ENCODE results near the gene NPRL2.

The NPRL2 gene

DNA sequence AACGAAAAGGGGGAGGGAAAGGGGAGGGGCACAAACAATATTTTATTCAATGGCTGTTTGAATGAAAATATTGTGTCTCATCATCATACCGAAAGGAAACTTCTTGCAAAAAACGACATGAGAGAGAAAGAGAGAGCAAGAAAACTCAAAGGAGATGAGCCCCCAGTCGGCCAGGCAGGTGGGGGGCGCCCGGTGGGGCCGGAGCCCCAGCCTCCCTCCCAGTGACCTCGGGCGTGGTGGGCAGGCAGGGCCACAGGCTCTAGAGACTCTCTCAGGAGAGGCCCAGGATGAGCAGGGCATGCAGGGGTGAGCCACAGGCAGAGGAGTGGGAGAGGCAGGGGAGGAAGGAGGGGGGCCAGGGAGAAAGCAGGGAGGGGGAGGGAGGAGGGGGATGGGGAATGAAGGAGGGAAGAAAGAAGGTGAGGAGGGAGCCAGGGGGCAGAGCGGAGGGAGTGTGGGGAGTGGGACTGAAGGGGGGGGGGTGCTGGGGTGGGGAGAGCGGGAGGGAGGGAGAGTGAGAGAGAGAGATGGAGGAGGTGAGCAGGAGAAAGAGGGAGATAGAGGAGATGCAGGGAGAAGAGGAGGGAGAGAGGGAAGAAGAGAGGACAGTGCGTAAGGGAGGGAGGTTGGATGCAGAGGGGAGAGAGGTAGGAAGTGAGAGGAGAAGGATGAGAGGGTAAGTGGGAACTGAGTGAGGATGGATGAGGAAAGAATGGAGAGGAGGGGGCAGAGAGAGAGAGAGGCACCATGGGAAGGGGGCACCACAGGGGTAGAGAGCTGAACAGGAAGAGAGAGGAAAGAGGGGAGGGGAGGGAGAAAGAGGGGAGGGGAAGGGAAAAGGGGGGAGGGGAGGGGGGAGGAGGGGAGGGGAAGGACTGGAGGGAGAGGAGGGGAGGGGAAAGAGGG is 22.8 kb upstream of the NPRL2 start:
- no peak for DNase-seq

DNA sequence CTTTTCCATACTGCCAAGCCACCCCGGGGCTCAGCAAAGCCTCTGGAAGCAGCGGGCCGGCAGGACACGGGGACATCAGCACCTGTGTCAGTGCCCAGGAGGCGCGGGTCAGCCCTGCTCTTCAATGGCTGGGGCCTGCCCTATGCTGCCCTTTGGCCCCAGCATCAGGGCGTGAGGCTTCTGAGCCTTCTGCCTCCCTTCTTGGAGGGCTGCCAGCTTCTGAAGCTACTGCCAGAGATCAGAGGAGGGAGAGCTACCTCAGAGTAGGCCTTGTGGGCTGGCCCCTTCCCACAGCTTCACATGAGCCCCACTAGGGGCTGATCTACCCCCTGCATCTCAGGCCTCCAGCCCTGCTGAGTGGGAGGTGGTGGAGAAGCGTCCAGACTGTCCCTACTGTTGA is 21.8 kb upstream of the NPRL2 start:
- DNase-seq, result peak; percentile 78

GRCh38 chr3:50371133-50371685 is 20.6 kb upstream of the NPRL2 start:
- DNase-seq, result no peak

- DNase-seq, result peak; percentile 70
These were observed 20.0 kb upstream of the NPRL2 start for GRCh38 chr3:50370594-50370993.

GRCh38 chr3:50369012-50369670 is 18.6 kb upstream of the NPRL2 start:
- no peak for DNase-seq

- DNase-seq, result no peak
These were observed 15.3 kb upstream of the NPRL2 start for GRCh38 chr3:50365842-50366220.

- DNase-seq, result peak; percentile 85
These were observed 14.7 kb upstream of the NPRL2 start for GRCh38 chr3:50365080-50365841.

DNA sequence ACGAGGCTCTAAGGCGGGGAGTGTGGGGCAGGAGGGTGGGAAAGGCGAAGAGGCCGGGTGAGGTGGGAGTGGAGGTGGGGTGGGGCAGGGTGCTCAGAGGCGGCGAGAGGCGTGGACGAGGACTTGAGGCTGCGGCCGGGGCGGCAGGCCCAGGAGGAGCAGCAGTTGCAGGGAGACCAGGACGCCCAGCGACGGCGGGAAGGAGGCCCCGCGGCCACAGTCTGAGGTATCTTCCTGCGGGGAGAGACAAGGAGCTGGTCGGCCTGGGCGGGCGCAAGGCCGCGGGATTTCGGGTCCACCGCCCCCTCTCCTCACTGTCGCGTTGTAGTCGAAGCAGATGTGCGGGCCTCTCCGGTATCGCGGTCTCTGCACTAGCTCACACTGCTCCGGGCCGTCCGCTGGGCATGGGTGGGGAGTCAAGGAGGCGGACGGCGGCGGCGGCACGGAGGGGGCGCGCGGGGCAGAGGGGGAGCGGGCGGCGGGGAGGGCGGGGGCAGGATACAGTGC is 14.1 kb upstream of the NPRL2 start:
- DNase-seq, result no peak

- no peak for DNase-seq
These were observed 9.2 kb upstream of the NPRL2 start for GRCh38 chr3:50359760-50360110.

- peak; percentile 99 for DNase-seq
These were observed 8.6 kb upstream of the NPRL2 start, which contains the start of gene TMEM115 for GRCh38 chr3:50358911-50359759. Gene TMEM115 (minus strand): TSS chr3:50359521. CDS start chr3:50359063, 458 bp downstream.

DNA sequence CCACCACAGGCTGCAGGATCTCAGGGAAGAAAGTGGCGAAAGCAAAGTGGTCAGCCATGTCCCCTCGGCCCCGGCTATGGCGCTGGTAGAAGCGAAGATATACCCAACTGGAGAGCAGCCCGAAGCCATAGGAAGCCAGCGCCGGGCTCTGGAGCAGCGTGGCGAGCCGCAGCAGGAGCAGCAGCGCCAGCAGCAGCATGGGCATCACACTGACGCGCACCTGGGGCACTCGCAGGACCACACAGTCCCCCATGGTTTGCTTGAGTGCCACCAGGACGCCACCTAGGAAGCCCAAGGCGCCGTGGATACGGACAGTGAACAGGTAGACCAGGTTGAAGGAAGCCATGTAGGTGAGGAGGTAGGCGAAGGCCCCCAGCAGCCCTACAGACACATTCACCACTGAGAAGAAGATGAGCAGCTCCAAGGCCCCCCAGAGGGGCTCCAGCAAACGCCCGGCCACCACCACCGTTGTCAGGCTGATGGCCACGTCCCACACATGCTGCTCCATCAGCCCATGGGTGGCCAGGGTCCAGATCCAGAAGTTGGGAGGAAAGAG is 7.9 kb upstream of the NPRL2 start:
- no peak for DNase-seq

DNA sequence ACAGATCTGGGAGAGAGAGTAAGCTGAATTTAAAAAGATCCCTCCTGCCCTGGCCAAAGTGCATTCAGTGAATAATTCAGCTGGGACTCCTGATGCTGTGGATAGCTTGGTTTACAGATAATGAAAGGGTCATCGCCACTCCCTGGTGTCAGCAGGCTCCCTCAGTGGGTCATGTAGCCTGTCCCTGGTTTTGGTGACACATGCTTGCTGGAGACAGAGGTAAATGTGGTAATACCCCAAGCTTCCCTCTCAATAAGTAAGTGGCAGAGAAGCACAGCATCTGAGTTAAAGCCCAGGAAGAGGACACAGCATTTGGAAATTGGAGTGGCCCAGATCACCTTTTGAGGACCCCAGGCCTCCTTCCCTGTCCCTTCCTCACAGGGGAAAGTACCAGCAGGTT is 6.9 kb upstream of the NPRL2 start:
- no peak for DNase-seq

DNA sequence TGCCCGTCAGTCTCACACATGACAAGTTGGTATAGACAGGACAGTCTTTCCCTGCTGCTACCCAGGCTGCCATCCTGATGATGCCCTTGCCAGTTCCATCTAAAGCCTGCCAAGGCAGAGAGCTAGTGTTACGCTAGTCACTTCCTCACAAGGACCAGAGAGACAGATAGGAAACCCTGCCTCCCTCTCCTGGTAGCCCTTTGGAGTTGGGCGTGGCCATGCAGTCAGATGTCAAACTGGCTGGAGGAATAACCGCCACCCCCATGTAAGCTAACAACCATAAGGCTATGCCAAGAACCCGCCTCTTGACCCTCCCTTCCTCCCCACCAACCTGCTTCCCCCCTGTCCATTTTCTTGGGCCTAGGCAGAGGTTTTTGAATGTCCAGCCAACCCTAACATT is 6.0 kb upstream of the NPRL2 start:
- DNase-seq, result peak; percentile 88

GRCh38 chr3:50355829-50356552 is 5.4 kb upstream of the NPRL2 start:
- DNase-seq, result no peak

DNA sequence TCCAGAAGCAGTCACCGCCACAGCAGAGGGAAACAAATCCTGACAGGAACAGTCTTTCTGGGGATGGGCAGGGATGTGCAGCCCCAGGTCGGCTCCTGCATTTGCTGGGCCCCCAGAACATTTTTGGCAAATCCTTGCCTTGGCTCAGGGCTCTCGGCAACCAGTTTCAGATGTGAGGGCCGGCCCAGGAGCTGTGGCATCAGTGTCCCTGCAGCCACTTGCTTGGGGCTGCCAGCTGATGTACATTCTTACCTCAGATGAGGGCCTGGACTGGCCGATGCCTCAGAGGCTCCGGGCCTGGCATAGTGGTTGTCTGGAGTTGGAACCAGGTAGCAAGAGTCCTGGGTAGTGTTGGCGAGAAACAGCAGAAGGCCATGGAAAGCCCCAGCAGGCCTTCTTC is 4.3 kb upstream of the NPRL2 start:
- DNase-seq, result no peak

DNA sequence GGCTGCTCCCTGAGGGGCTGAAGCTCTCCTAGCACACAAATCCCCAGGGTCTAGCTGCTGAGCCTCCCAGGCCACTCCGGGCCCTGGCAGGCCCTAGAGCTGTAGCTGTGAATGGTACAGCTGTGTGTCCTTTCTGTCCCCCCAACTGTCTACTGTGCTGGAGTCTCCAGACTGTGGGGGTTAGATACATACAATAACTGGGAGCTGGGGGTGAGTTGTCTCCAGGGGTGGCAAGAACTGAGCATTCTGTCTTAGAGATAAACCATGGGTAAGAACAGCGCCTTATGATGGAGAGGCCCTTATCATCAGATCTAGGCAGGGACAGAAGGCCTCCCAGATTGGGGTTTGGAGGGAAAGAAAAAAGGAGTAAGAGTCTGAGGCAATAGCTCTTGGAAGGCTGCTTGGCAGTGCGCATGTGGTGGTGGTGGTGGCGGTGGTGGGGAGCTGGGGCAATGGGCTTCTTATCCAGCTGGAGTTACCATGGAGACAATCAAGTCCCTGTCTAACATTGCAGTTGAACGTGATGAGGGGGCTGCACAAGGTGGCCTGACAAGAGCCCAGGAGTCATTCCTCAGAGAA is 3.7 kb upstream of the NPRL2 start:
- peak; percentile 84 for DNase-seq

- DNase-seq, result no peak
These were observed 2.9 kb upstream of the NPRL2 start for GRCh38 chr3:50353245-50354004.

DNA sequence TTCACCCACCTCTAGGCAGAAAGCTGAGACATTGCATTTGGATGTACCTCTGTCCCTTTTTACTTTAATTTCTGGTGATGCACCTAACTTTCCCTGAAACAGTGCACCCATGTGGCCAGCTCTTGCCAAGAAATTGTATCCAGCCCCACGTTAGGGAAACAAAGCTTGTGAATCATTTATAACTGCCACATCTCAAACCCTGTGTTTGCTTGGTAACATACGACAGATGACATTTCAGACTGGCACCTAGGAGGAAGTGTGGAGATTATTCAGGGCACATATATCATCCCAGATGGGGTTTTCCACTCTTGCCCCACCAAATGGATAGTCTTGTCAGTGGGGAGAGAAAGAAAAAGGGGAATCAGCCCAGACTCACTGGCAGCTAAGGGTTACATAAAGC is 2.2 kb upstream of the NPRL2 start:
- DNase-seq, result peak; percentile 69

- DNase-seq, result no peak
These were observed 735 bp upstream of the NPRL2 start for GRCh38 chr3:50351323-50351697.

- DNase-seq, result no peak
These were observed 405 bp downstream of the NPRL2 start for GRCh38 chr3:50350213-50350526.
